ENCODE data around the gene TPRN. TPM values are rescaled to one million over a fixed set of nuclear protein-coding genes. Genes with fewer than 3 reads are reported as not detected.

TPRN gene
- total and polyA plus RNA-seq, 3 experiments from 2014 or later: 0.76 to 15.1 (median 14.1) TPM

DNA sequence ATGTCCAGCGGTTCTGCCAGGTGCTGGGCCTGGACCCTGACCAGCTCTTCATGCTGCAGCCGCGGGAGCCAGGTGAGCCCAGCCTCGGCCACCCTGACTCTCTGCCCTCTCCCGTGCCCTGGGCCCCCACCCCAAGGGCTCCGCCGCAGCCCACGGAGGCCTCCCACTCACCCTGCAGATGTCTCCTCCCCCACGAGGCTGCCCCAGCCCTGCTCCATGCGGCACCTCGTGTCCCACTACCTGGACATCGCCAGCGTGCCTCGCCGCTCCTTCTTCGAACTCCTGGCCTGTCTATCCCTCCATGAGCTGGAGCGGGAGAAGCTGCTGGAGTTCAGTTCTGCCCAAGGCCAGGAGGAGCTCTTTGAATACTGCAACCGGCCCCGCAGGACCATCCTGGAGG is 14.1 kb upstream of the TPRN start:
- no peaks in the 10 kb centered on the region for H3K9me3 ChIP-seq (ENCODE audit: low read length)
- H3K36me3 Mint-ChIP-seq: peaks cover 0 to 10% (median 0%) of the 10 kb centered on the region in 3 donors
- DNase-seq: no peak
- no peaks in the 10 kb centered on the region for H3K4me1 Mint-ChIP-seq
- no peaks in the 10 kb centered on the region for H3K27me3 Mint-ChIP-seq
- no peaks in the 10 kb centered on the region for H3K27me3 ChIP-seq (ENCODE audit: insufficient read depth, low read length, poor library complexity, severe bottlenecking)
- peak overlapping the region in 1 of 8 donors; percentile 47 for H3K27ac Mint-ChIP-seq
- no peaks in the 10 kb centered on the region for H3K4me1 ChIP-seq (ENCODE audit: insufficient read depth, low read length)
- no peak overlapping the region for H3K4me3 ChIP-seq (ENCODE audit: low read length)
- no peak overlapping the region for H3K4me3 Mint-ChIP-seq
- H3K27ac ChIP-seq (ENCODE audit: low read depth, low read length): no peak overlapping the region
- no peaks in the 10 kb centered on the region for H3K36me3 ChIP-seq (ENCODE audit: insufficient read depth, low read length)
- ChIA-PET CTCF (interaction anchor here (1.0 kb wide), 1 partner anchor 99 kb away, joined by 4 read pairs; no protein-coding TSS in a partner anchor), POLR2A (no interaction called here)
- peaks cover 0 to 1% (median 0%) of the 10 kb centered on the region in 5 donors for H3K9me3 Mint-ChIP-seq

DNA sequence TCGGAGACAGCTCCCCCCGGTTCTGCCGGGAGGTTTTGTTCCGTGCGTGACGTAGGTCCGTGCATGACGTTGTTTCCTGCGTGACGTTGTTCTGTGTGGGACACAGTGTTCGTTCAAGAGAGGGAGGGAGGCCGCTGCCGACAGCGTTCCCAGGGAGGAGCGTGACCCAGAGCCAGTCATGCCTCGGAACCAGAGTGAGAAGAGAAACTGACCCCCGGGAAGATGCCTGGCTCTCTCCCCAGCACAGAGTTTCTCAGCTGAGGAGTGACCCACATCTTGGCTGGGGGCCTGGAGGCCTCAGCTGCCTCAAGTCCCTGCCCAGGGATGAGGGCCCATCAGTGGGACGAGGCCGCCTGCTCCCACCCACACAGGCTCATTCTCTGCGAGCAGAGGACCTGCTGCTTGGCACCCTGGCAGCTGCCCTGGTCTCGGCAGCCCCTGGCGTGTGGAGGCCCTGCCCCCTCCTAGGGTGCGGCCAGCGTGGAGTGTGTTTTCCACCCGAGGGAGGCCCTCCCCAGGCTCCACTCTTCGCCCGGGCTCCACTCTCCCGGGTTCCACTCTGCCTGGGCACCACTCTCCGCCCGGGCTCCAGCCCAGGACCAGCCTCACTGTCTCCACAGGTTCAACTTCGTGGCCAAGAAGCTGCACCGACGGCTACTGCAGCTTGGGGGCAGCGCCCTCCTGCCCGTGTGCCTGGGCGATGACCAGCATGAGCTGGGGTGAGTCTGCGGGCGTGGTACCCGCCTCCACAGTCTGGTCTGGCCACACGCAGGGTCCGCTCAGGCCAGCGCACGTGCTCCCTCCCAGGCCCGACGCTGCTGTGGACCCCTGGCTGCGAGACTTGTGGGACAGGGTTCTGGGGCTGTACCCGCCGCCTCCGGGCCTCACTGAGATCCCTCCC is 12.9 kb upstream of the TPRN start:
- Histone ChIP-seq H3K36me3 (ENCODE audit: insufficient read depth, low read length) (no peaks in the 10 kb centered on the region), H3K27me3 (ENCODE audit: insufficient read depth, low read length, poor library complexity, severe bottlenecking) (no peaks in the 10 kb centered on the region), H3K4me1 (ENCODE audit: insufficient read depth, low read length) (no peaks in the 10 kb centered on the region), H3K4me3 (ENCODE audit: low read length) (no peak overlapping the region), H3K27ac (ENCODE audit: low read depth, low read length) (no peak overlapping the region), H3K9me3 (ENCODE audit: low read length) (no peaks in the 10 kb centered on the region)
- no peak for DNase-seq
- ChIA-PET POLR2A (no interaction called here), CTCF (no interaction called here)
- no peak overlapping the region for H3K27ac Mint-ChIP-seq
- no peaks in the 10 kb centered on the region for H3K9me3 Mint-ChIP-seq
- H3K36me3 Mint-ChIP-seq: peaks cover 0 to 16% (median 0%) of the 10 kb centered on the region in 3 donors
- H3K4me1 Mint-ChIP-seq: peaks cover 0 to 2% (median 0%) of the 10 kb centered on the region in 3 donors
- no peaks in the 10 kb centered on the region for H3K27me3 Mint-ChIP-seq
- no peak overlapping the region for H3K4me3 Mint-ChIP-seq

DNA sequence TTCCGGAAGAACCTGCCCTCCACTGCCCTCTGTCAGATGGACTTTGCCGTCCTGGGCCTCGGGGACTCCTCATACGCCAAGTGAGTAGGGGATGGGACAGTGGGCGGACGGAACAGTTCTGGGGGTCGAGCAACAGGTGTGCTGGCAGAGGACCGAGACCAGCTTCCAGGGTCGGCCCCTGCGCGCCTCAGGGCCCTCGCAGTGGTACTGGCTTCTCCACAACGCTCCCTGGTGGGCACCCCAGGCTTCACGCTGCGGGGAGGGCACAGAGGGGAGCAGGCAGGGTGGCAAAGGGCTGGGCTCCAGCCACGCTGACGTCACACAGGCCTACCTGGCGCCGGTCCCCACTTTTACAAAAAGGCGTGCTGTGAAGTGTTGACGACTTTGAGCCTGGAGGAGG is 12.0 kb upstream of the TPRN start:
- DNase-seq: no peak
- POLR2A ChIA-PET: no interaction called here
- peaks cover 0 to 18% (median under 1%) of the 10 kb centered on the region in 3 donors for H3K36me3 Mint-ChIP-seq
- CTCF ChIA-PET: no interaction called here
- no peak overlapping the region for H3K4me3 Mint-ChIP-seq
- H3K27ac ChIP-seq (ENCODE audit: low read depth, low read length): no peak overlapping the region
- no peaks in the 10 kb centered on the region for H3K9me3 ChIP-seq (ENCODE audit: low read length)
- H3K4me1 Mint-ChIP-seq: peaks cover 2 to 3% (median 2%) of the 10 kb centered on the region in 3 donors
- no peaks in the 10 kb centered on the region for H3K27me3 Mint-ChIP-seq
- H3K27ac Mint-ChIP-seq: no peak overlapping the region
- no peak overlapping the region for H3K4me3 ChIP-seq (ENCODE audit: low read length)
- no peaks in the 10 kb centered on the region for H3K9me3 Mint-ChIP-seq
- H3K27me3 ChIP-seq (ENCODE audit: insufficient read depth, low read length, poor library complexity, severe bottlenecking): no peaks in the 10 kb centered on the region
- no peaks in the 10 kb centered on the region for H3K36me3 ChIP-seq (ENCODE audit: insufficient read depth, low read length)
- H3K4me1 ChIP-seq (ENCODE audit: insufficient read depth, low read length): no peaks in the 10 kb centered on the region

DNA sequence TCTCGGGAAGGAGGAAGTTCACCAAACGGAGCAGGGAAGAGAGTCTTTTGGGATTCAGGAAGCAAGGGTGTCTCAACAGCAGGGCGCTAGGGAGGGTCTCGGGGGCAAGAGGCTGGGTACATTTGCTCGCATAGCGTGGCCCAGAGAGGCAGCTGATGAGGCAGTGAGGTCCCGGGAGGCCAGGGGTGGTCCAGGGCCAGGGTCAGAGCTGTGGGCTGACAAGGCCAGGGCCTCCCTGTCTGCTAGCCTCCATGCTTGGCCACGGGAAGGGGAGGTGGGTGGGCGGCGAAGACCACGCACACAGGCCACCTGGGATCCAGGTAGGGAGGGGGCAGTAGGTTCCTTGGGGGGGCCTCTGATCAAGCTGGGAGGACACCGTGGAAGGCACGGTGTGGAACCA is 11.0 kb upstream of the TPRN start:
- CTCF ChIA-PET: no interaction called here
- peaks cover 5% of the 10 kb centered on the region for H3K36me3 ChIP-seq (ENCODE audit: insufficient read depth, low read length)
- no peaks in the 10 kb centered on the region for H3K27me3 ChIP-seq (ENCODE audit: insufficient read depth, low read length, poor library complexity, severe bottlenecking)
- Mint-ChIP-seq H3K4me1 (peaks cover 12 to 13% (median 12%) of the 10 kb centered on the region in 3 donors), H3K9me3 (no peaks in the 10 kb centered on the region), H3K4me3 (peak overlapping the region in 1 of 7 donors; percentile 30), H3K27me3 (peaks cover 0 to 1% of the 10 kb centered on the region in 2 donors), H3K27ac (peak overlapping the region in 1 of 8 donors; percentile 83), H3K36me3 (peaks cover 0 to 25% (median 7%) of the 10 kb centered on the region in 3 donors)
- POLR2A ChIA-PET: no interaction called here
- H3K4me1 ChIP-seq (ENCODE audit: insufficient read depth, low read length): peaks cover 7% of the 10 kb centered on the region
- DNase-seq: no peak
- H3K27ac ChIP-seq (ENCODE audit: low read depth, low read length): no peak overlapping the region
- H3K4me3 ChIP-seq (ENCODE audit: low read length): no peak overlapping the region
- H3K9me3 ChIP-seq (ENCODE audit: low read length): no peaks in the 10 kb centered on the region

DNA sequence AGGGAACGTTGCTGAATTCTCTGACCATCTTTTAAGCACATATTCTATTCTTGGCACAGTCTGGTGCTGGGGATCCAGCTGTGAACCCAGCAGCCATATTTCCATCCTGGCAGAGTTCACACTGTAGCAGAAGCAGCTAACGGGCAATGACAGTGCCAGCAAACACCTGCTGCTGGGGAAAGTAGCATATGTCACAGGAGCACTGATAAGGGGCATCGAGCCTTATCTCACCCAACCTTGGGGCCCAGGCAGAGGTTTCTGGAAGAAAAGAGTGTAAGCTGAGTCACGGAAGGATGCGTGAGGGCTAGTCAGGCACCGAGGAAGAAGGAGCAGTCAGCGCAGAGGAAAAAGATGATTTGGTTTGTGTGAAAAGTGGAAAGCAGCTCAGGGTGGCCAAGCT is 6.1 kb upstream of the TPRN start:
- peak overlapping the region; percentile 79 to 96 (median 90) for H3K4me3 Mint-ChIP-seq
- no peaks in the 10 kb centered on the region for H3K27me3 ChIP-seq (ENCODE audit: insufficient read depth, low read length, poor library complexity, severe bottlenecking)
- peak overlapping the region; percentile 7 for H3K27ac ChIP-seq (ENCODE audit: low read depth, low read length)
- H3K27me3 Mint-ChIP-seq: peaks cover 0 to 1% of the 10 kb centered on the region in 2 donors
- no peaks in the 10 kb centered on the region for H3K9me3 ChIP-seq (ENCODE audit: low read length)
- no peaks in the 10 kb centered on the region for H3K9me3 Mint-ChIP-seq
- ChIA-PET CTCF (interaction anchor here (1.2 to 1.4 kb wide), 2 partner anchors 20 to 30 kb away, joined by 3 to 4 read pairs; partner anchors contain the start of gene RNF224), POLR2A (interaction anchor here (1.1 to 2.0 kb wide), 2 partner anchors 17 to 77 kb away, joined by 3 to 7 read pairs; no protein-coding TSS in a partner anchor)
- H3K4me1 ChIP-seq (ENCODE audit: insufficient read depth, low read length): peaks cover 34% of the 10 kb centered on the region
- peak overlapping the region; percentile 97 for H3K4me3 ChIP-seq (ENCODE audit: low read length)
- peaks cover 0 to 21% (median 7%) of the 10 kb centered on the region in 3 donors for H3K36me3 Mint-ChIP-seq
- peak overlapping the region; percentile 85 to 96 (median 92) for H3K27ac Mint-ChIP-seq
- H3K4me1 Mint-ChIP-seq: peaks cover 34 to 47% (median 38%) of the 10 kb centered on the region in 3 donors
- H3K36me3 ChIP-seq (ENCODE audit: insufficient read depth, low read length): peaks cover 5% of the 10 kb centered on the region
- no peak for DNase-seq

DNA sequence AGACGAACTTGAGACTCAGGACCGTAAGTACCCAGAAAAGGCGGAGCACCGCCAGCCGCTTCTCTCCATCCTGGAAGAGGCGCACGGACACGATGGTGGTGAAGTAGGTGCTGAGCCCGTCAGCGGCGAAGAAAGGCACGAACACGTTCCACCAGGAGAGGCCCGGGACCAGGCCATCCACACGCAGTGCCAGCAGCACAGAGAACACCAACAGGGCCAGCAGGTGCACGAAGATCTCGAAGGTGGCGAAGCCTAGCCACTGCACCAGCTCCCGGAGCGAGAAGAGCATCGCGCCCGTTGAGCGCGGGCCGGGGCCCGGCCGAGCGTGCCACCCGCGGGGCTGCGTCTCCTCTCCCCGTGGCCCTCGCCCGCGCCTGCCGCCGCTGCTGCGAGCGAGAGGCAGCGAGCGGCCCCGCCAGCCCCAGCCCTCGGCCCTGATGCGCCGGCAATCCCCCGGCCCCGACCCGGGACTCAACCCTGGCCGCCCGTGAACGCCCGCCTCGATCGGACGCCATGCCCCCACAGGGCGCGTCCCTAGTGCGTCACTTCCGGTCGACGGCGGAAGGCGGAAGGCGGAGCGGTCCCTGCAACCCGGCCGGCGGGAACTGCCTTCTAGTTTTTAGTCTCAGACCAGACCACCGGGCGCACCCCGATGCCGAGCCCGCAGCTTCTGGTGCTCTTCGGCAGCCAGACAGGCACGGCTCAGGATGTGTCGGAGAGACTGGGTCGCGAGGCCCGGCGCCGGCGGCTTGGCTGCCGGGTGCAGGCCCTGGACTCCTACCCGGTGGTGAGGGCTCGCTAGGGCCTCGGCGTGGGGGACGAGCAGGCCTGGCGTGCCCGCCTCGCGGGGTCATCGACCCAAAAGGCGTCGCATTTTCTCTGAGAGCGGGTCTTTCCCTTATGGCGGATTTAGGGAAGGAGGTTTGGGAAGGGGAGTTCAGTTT is 4.9 kb upstream of the TPRN start, which contains the start of the genes NDOR1 and TMEM203:
TSS of gene NDOR1 (plus strand) at position 575 of the 944 bp plus-strand sequence. CDS start at position 653, 78 bp downstream.
TSS of gene TMEM203 (minus strand) at position 523 of the 944 bp plus-strand sequence. CDS start at position 289, 234 bp downstream.
- peaks cover 0 to 1% of the 10 kb centered on the region in 2 donors for H3K27me3 Mint-ChIP-seq
- peaks cover 40% of the 10 kb centered on the region for H3K4me1 ChIP-seq (ENCODE audit: insufficient read depth, low read length)
- no peaks in the 10 kb centered on the region for H3K27me3 ChIP-seq (ENCODE audit: insufficient read depth, low read length, poor library complexity, severe bottlenecking)
- peak within 1 kb of the TSS; percentile 89 to 96 (median 91) for H3K4me3 Mint-ChIP-seq
- POLR2A ChIA-PET: interaction anchor here (0.9 to 2.8 kb wide), 5 partner anchors 16 to 110 kb away, joined by 3 to 11 read pairs (median 3); partner anchors contain the start of gene TUBB4B
- peaks cover 0 to 21% (median 7%) of the 10 kb centered on the region in 3 donors for H3K36me3 Mint-ChIP-seq
- CTCF ChIA-PET: interaction anchor here (1.1 to 1.9 kb wide), 3 partner anchors 16 to 159 kb away, joined by 3 to 6 read pairs (median 3); partner anchors contain the start of gene SSNA1
- H3K4me3 ChIP-seq (ENCODE audit: low read length): peak within 1 kb of the TSS; percentile 97
- peak within 1 kb of the TSS; percentile 88 to 96 (median 95) for H3K27ac Mint-ChIP-seq
- DNase-seq: peak; percentile 87 to 95 (median 92)
- H3K9me3 ChIP-seq (ENCODE audit: low read length): no peaks in the 10 kb centered on the region
- H3K9me3 Mint-ChIP-seq: no peaks in the 10 kb centered on the region
- H3K4me1 Mint-ChIP-seq: peaks cover 38 to 54% (median 41%) of the 10 kb centered on the region in 3 donors
- peaks cover 5% of the 10 kb centered on the region for H3K36me3 ChIP-seq (ENCODE audit: insufficient read depth, low read length)
- peak within 1 kb of the TSS; percentile 85 for H3K27ac ChIP-seq (ENCODE audit: low read depth, low read length)

DNA sequence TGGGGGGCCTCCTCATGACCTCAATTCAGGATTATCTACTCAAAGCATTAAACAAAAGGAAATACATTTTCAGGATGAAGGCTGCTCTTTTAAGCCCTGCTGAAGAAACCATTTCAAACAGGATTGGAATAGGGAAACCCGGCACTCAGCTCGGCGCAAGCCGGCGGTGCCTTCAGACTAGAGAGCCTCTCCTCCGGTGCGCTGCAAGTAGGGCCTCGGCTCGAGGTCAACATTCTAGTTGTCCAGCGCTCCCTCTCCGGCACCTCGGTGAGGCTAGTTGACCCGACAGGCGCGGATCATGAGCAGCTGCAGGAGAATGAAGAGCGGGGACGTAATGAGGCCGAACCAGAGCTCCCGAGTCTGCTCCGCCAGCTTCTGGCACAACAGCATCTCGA is 4.2 kb upstream of the TPRN start:
- Histone ChIP-seq H3K4me1 (ENCODE audit: insufficient read depth, low read length) (peaks cover 40% of the 10 kb centered on the region), H3K27ac (ENCODE audit: low read depth, low read length) (peak overlapping the region; percentile 85), H3K36me3 (ENCODE audit: insufficient read depth, low read length) (peaks cover 5% of the 10 kb centered on the region), H3K9me3 (ENCODE audit: low read length) (no peaks in the 10 kb centered on the region), H3K4me3 (ENCODE audit: low read length) (peak overlapping the region; percentile 97), H3K27me3 (ENCODE audit: insufficient read depth, low read length, poor library complexity, severe bottlenecking) (no peaks in the 10 kb centered on the region)
- POLR2A ChIA-PET: interaction anchor here (0.9 to 2.8 kb wide), 4 partner anchors 15 to 109 kb away, joined by 3 to 11 read pairs (median 4); partner anchors contain the start of gene TUBB4B
- H3K4me1 Mint-ChIP-seq: peaks cover 38 to 54% (median 41%) of the 10 kb centered on the region in 3 donors
- DNase-seq: no peak
- peaks cover 0 to 19% (median 7%) of the 10 kb centered on the region in 3 donors for H3K36me3 Mint-ChIP-seq
- H3K4me3 Mint-ChIP-seq: peak overlapping the region; percentile 89 to 96 (median 91)
- CTCF ChIA-PET: interaction anchor here (1.1 to 1.9 kb wide), 3 partner anchors 16 to 158 kb away, joined by 3 to 6 read pairs (median 3); partner anchors contain the start of gene SSNA1
- H3K27ac Mint-ChIP-seq: peak overlapping the region; percentile 68 to 96 (median 94)
- no peaks in the 10 kb centered on the region for H3K9me3 Mint-ChIP-seq
- H3K27me3 Mint-ChIP-seq: peaks cover 0 to 1% of the 10 kb centered on the region in 2 donors
